Liver (tissue), 9 donors: ENCODE data around the gene CARS1. TPM values are rescaled to one million over a fixed set of nuclear protein-coding genes. Genes with fewer than 3 reads are reported as not detected.

ENCODE experiments used
- DNase-seq: peaks from one replicate; pipeline ENCODE4 v3.0.0-alpha.2; 2017; ENCODE audit warnings: low spot score
- H3K27ac ChIP-seq, 2 donors: one replicate each; pipeline ENCODE4 v1.7.0; 2013; ENCODE audit warnings: inconsistent platforms in 2 of 2, low read length in 2 of 2, control low read depth in 1 of 2, low read depth in 1 of 2, mild to moderate bottlenecking in 1 of 2
- H3K27me3 ChIP-seq, 4 donors: one replicate each; pipeline versions ENCODE4 v1.6.1 to v1.7.0; 2013; ENCODE audit warnings: low read length in 3 of 4, inconsistent platforms in 1 of 4, mild to moderate bottlenecking in 1 of 4, moderate library complexity in 1 of 4; ENCODE audit not compliant: control insufficient read depth in 4 of 4, insufficient read depth in 4 of 4
- H3K36me3 ChIP-seq, 4 donors: one replicate each; pipeline versions ENCODE4 v1.6.1 to v1.7.0; 2013; ENCODE audit warnings: low read length in 3 of 4, mild to moderate bottlenecking in 3 of 4, low read depth in 1 of 4, moderate library complexity in 1 of 4; ENCODE audit not compliant: control insufficient read depth in 4 of 4, insufficient read depth in 3 of 4
- H3K4me1 ChIP-seq, 4 donors: one replicate each; pipeline versions ENCODE4 v1.6.1 to v1.7.0; 2013; ENCODE audit warnings: low read length in 3 of 4, mild to moderate bottlenecking in 3 of 4, moderate library complexity in 1 of 4; ENCODE audit not compliant: control insufficient read depth in 4 of 4, insufficient read depth in 4 of 4
- H3K4me3 ChIP-seq, 3 donors: one replicate each; pipeline versions ENCODE4 v1.6.1 to v1.7.0; 2013; ENCODE audit warnings: low read length in 3 of 3, control low read depth in 1 of 3, low read depth in 1 of 3, mild to moderate bottlenecking in 1 of 3
- H3K9ac ChIP-seq, 2 donors: one replicate each; pipeline ENCODE4 v1.7.0; 2013; ENCODE audit warnings: low read length in 2 of 2, mild to moderate bottlenecking in 2 of 2, moderate library complexity in 2 of 2, control low read depth in 1 of 2, low read depth in 1 of 2
- H3K9me3 ChIP-seq, 4 donors: one replicate each; pipeline versions ENCODE4 v1.6.1 to v1.7.0; 2013; ENCODE audit warnings: low read length in 3 of 4; ENCODE audit not compliant: control insufficient read depth in 4 of 4
- EGR1 ChIP-seq, 2 donors: IDR thresholded peaks; 2 replicates each; pipeline ENCODE4 v1.6.1; 2016 to 2018; ENCODE audit warnings: antibody characterized with exemption in 2 of 2, low read depth in 2 of 2
- FOXA1 ChIP-seq: IDR thresholded peaks from 2 replicates; pipeline ENCODE4 v1.6.1; 2016; ENCODE audit warnings: antibody characterized with exemption
- FOXA2 ChIP-seq: IDR thresholded peaks from 2 replicates; pipeline ENCODE4 v1.6.1; 2016; ENCODE audit warnings: antibody characterized with exemption
- GABPA ChIP-seq, 2 donors: IDR thresholded peaks in 1 of 2; conservative IDR thresholded peaks in 1 of 2; 2 replicates each; pipeline ENCODE4 v1.6.1; 2016; ENCODE audit warnings: antibody characterized with exemption in 2 of 2, mild to moderate bottlenecking in 1 of 2, moderate library complexity in 1 of 2
- HNF4A ChIP-seq, 2 donors: conservative IDR thresholded peaks; 2 replicates each; pipeline ENCODE4 v1.6.1; 2016; ENCODE audit warnings: antibody characterized with exemption in 2 of 2, mild to moderate bottlenecking in 2 of 2
- HNF4G ChIP-seq: IDR thresholded peaks from 2 replicates; pipeline ENCODE4 v1.6.1; 2016; ENCODE audit warnings: antibody characterized with exemption
- JUND ChIP-seq, 2 donors: IDR thresholded peaks; 2 replicates each; pipeline ENCODE4 v1.6.1; 2016; ENCODE audit warnings: antibody characterized with exemption in 2 of 2
- NR2F2 ChIP-seq: IDR thresholded peaks from 2 replicates; pipeline ENCODE4 v1.6.1; 2016; ENCODE audit warnings: antibody characterized with exemption
- RAD21 ChIP-seq, 2 donors: IDR thresholded peaks; 2 replicates each; pipeline ENCODE4 v1.6.1; 2016; ENCODE audit warnings: antibody characterized with exemption in 2 of 2, mild to moderate bottlenecking in 2 of 2
- RXRA ChIP-seq, 2 donors: IDR thresholded peaks; 2 replicates each; pipeline ENCODE4 v1.6.1; 2017 to 2018; ENCODE audit warnings: antibody characterized with exemption in 2 of 2, mild to moderate bottlenecking in 1 of 2
- SP1 ChIP-seq: IDR thresholded peaks from 2 replicates; pipeline ENCODE4 v1.6.1; 2018; ENCODE audit warnings: antibody characterized with exemption, mild to moderate bottlenecking
- TAF1 ChIP-seq: conservative IDR thresholded peaks from 2 replicates; pipeline ENCODE4 v1.6.1; 2016; ENCODE audit warnings: antibody characterized with exemption, mild to moderate bottlenecking
- YY1 ChIP-seq: IDR thresholded peaks from 2 replicates; pipeline ENCODE4 v1.6.1; 2016; ENCODE audit warnings: antibody characterized with exemption, mild to moderate bottlenecking
- whole genome bisulfite sequencing: extraction: QIAGEN DNeasy Blood & Tissue Kit; methylation state at CpG from one replicate; pipeline ENCODE4 v1.1.7; 2013; 5-methylcytosine and 5-hydroxymethylcytosine counted together
- polyA plus RNA-seq, 2 donors: library from polyadenylated mRNA; stranded (reverse) in 1 of 2; unstranded in 1 of 2; fragments of 200-250 nt in 1 of 2; fragments of >200 nt in 1 of 2; fragmentation: Nextera tagmentation in 1 of 2; extraction: Ambion mirVana in 1 of 2; gene quantifications; one replicate each; pipeline versions ENCODE4 v1.2.1 to v1.2.3, GENCODE V29; 2013 to 2015
- total RNA-seq, 2 donors: library from RNA; depleted of rRNA; stranded (reverse); fragments of >200 nt; gene quantifications; one replicate each; pipeline ENCODE4 v1.2.3, GENCODE V29; 2014
- TF ChIP-seq, protein P1 (sequence below): IDR thresholded peaks from 2 replicates; pipeline ENCODE4 v1.6.1; 2016; ENCODE audit warnings: antibody characterized with exemption
- TF ChIP-seq, protein P2 (sequence below): IDR thresholded peaks from 2 replicates; pipeline ENCODE4 v1.6.1; 2016; ENCODE audit warnings: antibody characterized with exemption
- TF ChIP-seq, protein P3 (sequence below): IDR thresholded peaks from 2 replicates; pipeline ENCODE4 v1.6.1; 2016; ENCODE audit warnings: antibody characterized with exemption, mild to moderate bottlenecking
- TF ChIP-seq, protein P4 (sequence below): fragments of 150-350 bp; IDR thresholded peaks from 2 replicates; pipeline ENCODE4 v1.5.1; 2017; ENCODE audit warnings: improper control_type of control experiment, low read depth, low read length; ENCODE audit not compliant: missing input control
- TF ChIP-seq, protein P5 (sequence below): IDR thresholded peaks from 2 replicates; pipeline ENCODE4 v1.6.1; 2016; ENCODE audit warnings: antibody characterized with exemption
- donor health status: healthy.
- donor health status: healthy.
- donor health status: healthy.
- donor health status: healthy.
- donor health status: healthy.

The CARS1 gene
- total and polyA plus RNA-seq, 4 donors: 15.2 to 40.1 (median 22.1) TPM

DNA sequence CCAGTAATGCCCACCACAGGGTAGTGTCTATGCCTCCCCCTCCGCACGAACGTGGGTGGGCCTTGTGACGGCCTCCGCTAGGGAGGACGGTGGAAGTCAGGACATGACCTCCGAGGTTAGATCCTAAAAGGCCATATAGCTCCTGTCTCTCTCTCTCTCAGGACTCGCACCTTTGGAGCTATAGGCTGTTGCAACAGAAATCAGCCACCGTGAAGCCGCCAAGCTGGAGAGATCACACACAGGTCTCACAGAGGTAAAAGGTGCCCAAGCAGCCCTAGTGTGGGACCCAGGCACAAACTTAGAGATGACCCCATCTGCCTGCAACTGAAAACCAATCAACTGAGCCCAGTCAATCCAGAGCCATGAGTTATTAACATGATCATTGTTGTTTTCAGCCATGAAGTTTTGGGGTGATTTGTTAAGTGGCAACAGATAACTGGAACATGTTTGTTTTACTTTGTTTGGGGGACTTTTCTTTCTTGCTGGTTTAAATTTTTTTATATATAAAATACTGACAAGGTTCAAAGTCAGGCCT lies 57.7 kb downstream of the CARS1 start:
- DNase-seq: no peak
- no peaks in the 10 kb centered on the region for H3K27me3 ChIP-seq
- peaks cover 6 to 29% (median 23%) of the 10 kb centered on the region in 4 donors for H3K4me1 ChIP-seq
- H3K36me3 ChIP-seq: peaks cover 4 to 32% (median 8%) of the 10 kb centered on the region in 4 donors
- no peak overlapping the region for H3K27ac ChIP-seq
- TF ChIP-seq YY1 (no peak), FOXA2 (no peak), NR2F2 (no peak), JUND (IDR thresholded peaks at IDR 0.05) (no peak), RAD21 (IDR thresholded peaks at IDR 0.05) (no peak), HNF4G (no peak), GABPA (IDR thresholded peaks at IDR 0.05 in 1 of 2, conservative IDR thresholded peaks at IDR 0.05 in 1 of 2) (no peak), EGR1 (IDR thresholded peaks at IDR 0.05; ENCODE audit: low read depth in 2 of 2) (no peak), FOXA1 (no peak), HNF4A (conservative IDR thresholded peaks at IDR 0.05) (no peak), TAF1 (no peak), SP1 (no peak), RXRA (IDR thresholded peaks at IDR 0.05) (no peak)
- TF ChIP-seq, protein P1, sequence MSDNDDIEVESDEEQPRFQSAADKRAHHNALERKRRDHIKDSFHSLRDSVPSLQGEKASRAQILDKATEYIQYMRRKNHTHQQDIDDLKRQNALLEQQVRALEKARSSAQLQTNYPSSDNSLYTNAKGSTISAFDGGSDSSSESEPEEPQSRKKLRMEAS: no peak
- TF ChIP-seq, protein P2, sequence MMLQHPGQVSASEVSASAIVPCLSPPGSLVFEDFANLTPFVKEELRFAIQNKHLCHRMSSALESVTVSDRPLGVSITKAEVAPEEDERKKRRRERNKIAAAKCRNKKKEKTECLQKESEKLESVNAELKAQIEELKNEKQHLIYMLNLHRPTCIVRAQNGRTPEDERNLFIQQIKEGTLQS: no peak
- TF ChIP-seq, protein P3, sequence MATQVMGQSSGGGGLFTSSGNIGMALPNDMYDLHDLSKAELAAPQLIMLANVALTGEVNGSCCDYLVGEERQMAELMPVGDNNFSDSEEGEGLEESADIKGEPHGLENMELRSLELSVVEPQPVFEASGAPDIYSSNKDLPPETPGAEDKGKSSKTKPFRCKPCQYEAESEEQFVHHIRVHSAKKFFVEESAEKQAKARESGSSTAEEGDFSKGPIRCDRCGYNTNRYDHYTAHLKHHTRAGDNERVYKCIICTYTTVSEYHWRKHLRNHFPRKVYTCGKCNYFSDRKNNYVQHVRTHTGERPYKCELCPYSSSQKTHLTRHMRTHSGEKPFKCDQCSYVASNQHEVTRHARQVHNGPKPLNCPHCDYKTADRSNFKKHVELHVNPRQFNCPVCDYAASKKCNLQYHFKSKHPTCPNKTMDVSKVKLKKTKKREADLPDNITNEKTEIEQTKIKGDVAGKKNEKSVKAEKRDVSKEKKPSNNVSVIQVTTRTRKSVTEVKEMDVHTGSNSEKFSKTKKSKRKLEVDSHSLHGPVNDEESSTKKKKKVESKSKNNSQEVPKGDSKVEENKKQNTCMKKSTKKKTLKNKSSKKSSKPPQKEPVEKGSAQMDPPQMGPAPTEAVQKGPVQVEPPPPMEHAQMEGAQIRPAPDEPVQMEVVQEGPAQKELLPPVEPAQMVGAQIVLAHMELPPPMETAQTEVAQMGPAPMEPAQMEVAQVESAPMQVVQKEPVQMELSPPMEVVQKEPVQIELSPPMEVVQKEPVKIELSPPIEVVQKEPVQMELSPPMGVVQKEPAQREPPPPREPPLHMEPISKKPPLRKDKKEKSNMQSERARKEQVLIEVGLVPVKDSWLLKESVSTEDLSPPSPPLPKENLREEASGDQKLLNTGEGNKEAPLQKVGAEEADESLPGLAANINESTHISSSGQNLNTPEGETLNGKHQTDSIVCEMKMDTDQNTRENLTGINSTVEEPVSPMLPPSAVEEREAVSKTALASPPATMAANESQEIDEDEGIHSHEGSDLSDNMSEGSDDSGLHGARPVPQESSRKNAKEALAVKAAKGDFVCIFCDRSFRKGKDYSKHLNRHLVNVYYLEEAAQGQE: no peak
- TF ChIP-seq, protein P4, sequence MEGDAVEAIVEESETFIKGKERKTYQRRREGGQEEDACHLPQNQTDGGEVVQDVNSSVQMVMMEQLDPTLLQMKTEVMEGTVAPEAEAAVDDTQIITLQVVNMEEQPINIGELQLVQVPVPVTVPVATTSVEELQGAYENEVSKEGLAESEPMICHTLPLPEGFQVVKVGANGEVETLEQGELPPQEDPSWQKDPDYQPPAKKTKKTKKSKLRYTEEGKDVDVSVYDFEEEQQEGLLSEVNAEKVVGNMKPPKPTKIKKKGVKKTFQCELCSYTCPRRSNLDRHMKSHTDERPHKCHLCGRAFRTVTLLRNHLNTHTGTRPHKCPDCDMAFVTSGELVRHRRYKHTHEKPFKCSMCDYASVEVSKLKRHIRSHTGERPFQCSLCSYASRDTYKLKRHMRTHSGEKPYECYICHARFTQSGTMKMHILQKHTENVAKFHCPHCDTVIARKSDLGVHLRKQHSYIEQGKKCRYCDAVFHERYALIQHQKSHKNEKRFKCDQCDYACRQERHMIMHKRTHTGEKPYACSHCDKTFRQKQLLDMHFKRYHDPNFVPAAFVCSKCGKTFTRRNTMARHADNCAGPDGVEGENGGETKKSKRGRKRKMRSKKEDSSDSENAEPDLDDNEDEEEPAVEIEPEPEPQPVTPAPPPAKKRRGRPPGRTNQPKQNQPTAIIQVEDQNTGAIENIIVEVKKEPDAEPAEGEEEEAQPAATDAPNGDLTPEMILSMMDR: no peak
- TF ChIP-seq, protein P5, sequence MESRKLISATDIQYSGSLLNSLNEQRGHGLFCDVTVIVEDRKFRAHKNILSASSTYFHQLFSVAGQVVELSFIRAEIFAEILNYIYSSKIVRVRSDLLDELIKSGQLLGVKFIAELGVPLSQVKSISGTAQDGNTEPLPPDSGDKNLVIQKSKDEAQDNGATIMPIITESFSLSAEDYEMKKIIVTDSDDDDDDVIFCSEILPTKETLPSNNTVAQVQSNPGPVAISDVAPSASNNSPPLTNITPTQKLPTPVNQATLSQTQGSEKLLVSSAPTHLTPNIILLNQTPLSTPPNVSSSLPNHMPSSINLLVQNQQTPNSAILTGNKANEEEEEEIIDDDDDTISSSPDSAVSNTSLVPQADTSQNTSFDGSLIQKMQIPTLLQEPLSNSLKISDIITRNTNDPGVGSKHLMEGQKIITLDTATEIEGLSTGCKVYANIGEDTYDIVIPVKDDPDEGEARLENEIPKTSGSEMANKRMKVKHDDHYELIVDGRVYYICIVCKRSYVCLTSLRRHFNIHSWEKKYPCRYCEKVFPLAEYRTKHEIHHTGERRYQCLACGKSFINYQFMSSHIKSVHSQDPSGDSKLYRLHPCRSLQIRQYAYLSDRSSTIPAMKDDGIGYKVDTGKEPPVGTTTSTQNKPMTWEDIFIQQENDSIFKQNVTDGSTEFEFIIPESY: no peak
- 97% methylated on average over 10 of the region's 10 CpGs for WGBS
- no peak overlapping the region for H3K9ac ChIP-seq
- H3K4me3 ChIP-seq: no peak overlapping the region
- no peaks in the 10 kb centered on the region for H3K9me3 ChIP-seq
